Pancreas (tissue), 10 donors: ENCODE measurements around the gene PI4KB. TPM values are rescaled to one million over a fixed set of nuclear protein-coding genes. Genes with fewer than 3 reads are reported as not detected.

Source experiments
- ATAC-seq, 4 donors: fragments of 200-7000 bp; cut with Tn5 transposase; one replicate each; pipeline versions ENCODE4 v1.8.0 to v1.9.1; 2020; ENCODE audit warnings: mild to moderate bottlenecking in 4 of 4, moderate library complexity in 4 of 4
- DNase-seq, 6 donors: peaks; one replicate each; pipeline ENCODE4 v3.0.0-alpha.2; 2020
- FAIRE-seq: peaks from 2 replicates; lab custom pipeline; 2012; peaks lifted over from hg19 to GRCh38; lab: Jason Lieb, UNC
- H3K27ac ChIP-seq, 4 donors: fragments of 200-600 bp; sonication (generic); 1 replicate in 3 of 4; 2 replicates in 1 of 4; pipeline versions ENCODE4 v1.5.0 to v1.8.0; 2020
- H3K27me3 ChIP-seq, 4 donors: fragments of 200-600 bp; one replicate each; pipeline ENCODE4 v1.8.0; 2021
- H3K36me3 ChIP-seq, 3 donors: fragments of 200-600 bp; sonication (generic) in 1 of 3; one replicate each; pipeline versions ENCODE4 v1.5.0 to v1.8.0; 2020 to 2021
- H3K4me1 ChIP-seq, 3 donors: fragments of 200-600 bp; one replicate each; pipeline ENCODE4 v1.8.0; 2021
- H3K4me3 ChIP-seq, 4 donors: fragments of 200-600 bp; sonication (generic) in 2 of 4; one replicate each; pipeline versions ENCODE4 v1.5.0 to v1.8.0; 2020 to 2021
- H3K9me3 ChIP-seq, 4 donors: fragments of 200-600 bp; one replicate each; pipeline ENCODE4 v1.8.0; 2021
- CTCF ChIP-seq, 4 donors: fragments of 200-600 bp; sonication (generic) in 3 of 4; IDR thresholded peaks; one replicate each; pipeline versions ENCODE4 v1.5.0 to v1.8.0; 2021; ENCODE audit warnings: antibody characterized with exemption in 4 of 4
- whole genome bisulfite sequencing, 2 donors: extraction: QIAGEN DNeasy Blood & Tissue Kit; methylation state at CpG; one replicate each; pipeline ENCODE4 v1.1.7; 2013; 5-methylcytosine and 5-hydroxymethylcytosine counted together
- intact Hi-C, 3 donors: fragments of 100-400 bp; cut with DNase I; formaldehyde crosslinking; loops; one replicate each; pipeline versions ENCODE4 v1.11.1 to v1.14.2; 2022
- polyA plus RNA-seq, 2 donors: library from polyadenylated mRNA; stranded (reverse); fragments of 200-250 nt; gene quantifications; one replicate each; pipeline ENCODE4 v1.2.3, GENCODE V29; 2013
- total RNA-seq, 6 donors: library from RNA; stranded (reverse); fragmentation: NEBNext Ultra II Directional in 4 of 6; extraction: Animal tissue kit (Norgen Biotek cat#: 25700) in 4 of 6; gene quantifications; one replicate each; pipeline versions ENCODE4 v1.2.1 to v1.2.4, GENCODE V29; 2021 to 2023
- donor health status: healthy with polysubstance abuse.
- donor health status: DM: no; HTN: no; CAD: no; lungs with moderate emphysema.
- donor health status: DM: no; HTN: no; CAD: no.
- donor health status: control.
- donor health status: control.
- donor health status: Bipolar disorder and iron deficiency.
- donor health status: DM: yes; HTN: yes; CAD: no.
- donor health status: DM: no; HTN: no; CAD: no.
- donor health status: DM: no; HTN: no; CAD: no.
- donor health status: DM: yes; HTN: yes; CAD: no.

PI4KB gene
- total and polyA plus RNA-seq, 8 donors = 20.0 to 44.2 (median 27.7) TPM

DNA sequence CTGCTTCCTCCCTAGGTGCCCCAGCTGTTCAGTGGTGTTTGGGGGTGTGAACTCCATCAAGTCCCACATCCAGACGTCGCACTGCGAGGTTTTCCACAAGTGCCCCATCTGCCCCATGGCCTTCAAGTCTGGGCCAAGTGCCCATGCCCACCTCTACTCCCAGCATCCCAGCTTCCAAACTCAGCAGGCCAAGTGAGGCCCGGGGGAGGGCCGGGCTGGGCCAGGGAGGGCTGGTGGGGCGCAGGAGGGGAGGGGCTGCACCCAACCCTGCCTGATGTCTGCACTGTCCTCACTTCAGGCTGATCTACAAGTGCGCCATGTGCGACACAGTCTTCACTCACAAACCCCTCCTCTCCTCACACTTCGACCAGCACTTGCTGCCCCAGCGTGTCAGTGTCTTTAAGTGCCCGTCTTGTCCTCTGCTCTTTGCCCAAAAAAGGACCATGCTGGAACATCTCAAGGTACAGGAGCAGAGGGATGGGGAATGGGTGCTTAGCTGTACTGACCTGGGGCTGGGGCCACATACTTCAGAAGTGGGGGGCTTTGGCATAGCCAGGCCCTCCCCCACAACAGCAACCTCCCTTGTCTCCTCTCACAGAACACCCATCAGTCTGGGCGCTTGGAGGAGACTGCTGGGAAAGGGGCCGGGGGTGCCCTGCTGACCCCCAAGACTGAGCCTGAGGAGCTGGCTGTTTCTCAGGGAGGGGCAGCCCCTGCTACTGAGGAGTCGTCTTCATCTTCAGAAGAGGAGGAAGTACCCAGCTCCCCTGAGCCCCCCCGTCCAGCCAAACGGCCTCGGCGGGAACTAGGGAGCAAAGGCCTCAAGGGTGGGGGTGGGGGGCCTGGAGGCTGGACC lies 37.9 kb downstream of the PI4KB start:
- TF ChIP-seq CTCF (IDR thresholded peaks at IDR 0.05) = no peak
- H3K9me3 ChIP-seq = no peaks in the 10 kb centered on the region
- H3K27me3 ChIP-seq = no peaks in the 10 kb centered on the region
- H3K4me1 ChIP-seq = peaks cover 0 to 2% (median 2%) of the 10 kb centered on the region in 3 donors
- DNase-seq (no peak), FAIRE-seq (no peak), ATAC-seq (peak in 1 of 4 donors; percentile 9)
- H3K27ac ChIP-seq = no peak overlapping the region
- intact Hi-C loops = no loop called here
- H3K4me3 ChIP-seq = no peak overlapping the region
- WGBS, 2 donors = 73 to 81% methylated on average over 18 of the region's 18 CpGs
- peaks cover 7 to 82% (median 42%) of the 10 kb centered on the region in 3 donors for H3K36me3 ChIP-seq

DNA sequence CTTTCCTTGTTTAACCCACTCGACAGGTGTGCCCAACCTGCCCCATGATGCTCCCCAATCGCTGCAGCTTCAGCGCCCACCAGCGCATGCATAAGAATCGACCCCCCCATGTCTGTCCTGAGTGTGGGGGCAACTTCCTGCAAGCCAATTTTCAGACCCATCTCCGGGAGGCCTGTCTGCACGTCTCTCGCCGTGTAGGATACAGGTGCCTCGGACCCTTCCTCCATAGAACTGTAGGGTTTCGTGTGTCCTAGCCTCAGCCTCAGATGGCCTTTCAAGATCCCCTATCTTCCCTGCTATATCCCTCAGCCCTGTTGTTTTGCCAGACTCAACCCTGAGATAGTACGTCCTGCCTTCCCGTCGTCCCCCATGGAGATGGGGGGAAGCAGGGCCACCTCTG lies 38.7 kb downstream of the PI4KB start:
- peaks cover 7 to 75% (median 37%) of the 10 kb centered on the region in 3 donors for H3K36me3 ChIP-seq

GRCh38 chr1:151287767-151288500 lies 39.3 kb downstream of the PI4KB start:
- FAIRE-seq = no peak
- TF ChIP-seq CTCF (IDR thresholded peaks at IDR 0.05) = no peak
- Histone ChIP-seq H3K4me1 (peaks cover 0 to 4% (median 2%) of the 10 kb centered on the region in 3 donors), H3K9me3 (no peaks in the 10 kb centered on the region), H3K27ac (no peak overlapping the region), H3K4me3 (no peak overlapping the region), H3K36me3 (peaks cover 7 to 70% (median 37%) of the 10 kb centered on the region in 3 donors), H3K27me3 (no peaks in the 10 kb centered on the region)
- 91 to 94% methylated on average over 21 to 22 of the region's 22 CpGs for WGBS, 2 donors
- DNase-seq = peak in 2 of 6 donors; percentile 38 to 80
- no peak for ATAC-seq
- intact Hi-C loops = no loop called here

More for the DNA sequence above, 38.7 kb downstream of the PI4KB start:
- DNase-seq = no peak
- no peak for FAIRE-seq
- no peak overlapping the region for H3K4me3 ChIP-seq
- H3K9me3 ChIP-seq = no peaks in the 10 kb centered on the region
- intact Hi-C loops = no loop called here
- H3K27ac ChIP-seq = no peak overlapping the region
- no peak for TF ChIP-seq CTCF (IDR thresholded peaks at IDR 0.05)
- ATAC-seq = no peak
- peaks cover 0 to 4% (median 2%) of the 10 kb centered on the region in 3 donors for H3K4me1 ChIP-seq
- H3K27me3 ChIP-seq = no peaks in the 10 kb centered on the region
- 86 to 92% methylated on average over 14 of the region's 14 CpGs for WGBS, 2 donors

GRCh38 chr1:151287341-151287699 lies 39.9 kb downstream of the PI4KB start:
- no peaks in the 10 kb centered on the region for H3K27me3 ChIP-seq
- H3K27ac ChIP-seq = no peak overlapping the region
- no peak for FAIRE-seq
- no peaks in the 10 kb centered on the region for H3K9me3 ChIP-seq
- no peak for DNase-seq
- H3K4me3 ChIP-seq = no peak overlapping the region
- H3K36me3 ChIP-seq = peaks cover 7 to 64% (median 37%) of the 10 kb centered on the region in 3 donors
- H3K4me1 ChIP-seq = peaks cover 0 to 4% (median 2%) of the 10 kb centered on the region in 3 donors
- TF ChIP-seq CTCF (IDR thresholded peaks at IDR 0.05) = no peak
- 85 to 87% methylated on average over 7 of the region's 7 CpGs for WGBS, 2 donors
- ATAC-seq = no peak
- intact Hi-C loops = no loop called here
